SK-N-SH treated with all-trans-retinoic acid at 6 μM for 48 hours (cell line): Measurements from ENCODE around the gene RNF145.

Experiments
- ARNTL ChIP-seq: fragments of 450-650 bp; formaldehyde crosslinking; IDR thresholded peaks from 2 replicates; pipeline ENCODE4 v1.5.0; 2020; ENCODE audit warnings: low read depth, mild to moderate bottlenecking, moderate library complexity, borderline replicate concordance
- CREB5 ChIP-seq: fragments of 250-450 bp; sonication (Bioruptor Pico); IDR thresholded peaks from 2 replicates; pipeline ENCODE4 v1.5.1; 2020; ENCODE audit warnings: low read depth, mild to moderate bottlenecking, moderate library complexity
- CSDC2 ChIP-seq: fragments of 250-450 bp; sonication (Bioruptor Pico); IDR thresholded peaks from 2 replicates; pipeline ENCODE4 v1.5.0; 2020; ENCODE audit warnings: mild to moderate bottlenecking, moderate library complexity
- ISL1 ChIP-seq: fragments of 250-450 bp; sonication (Bioruptor Pico); IDR thresholded peaks from 2 replicates; pipeline ENCODE4 v2.1.2; 2022; ENCODE audit warnings: mild to moderate bottlenecking, moderate library complexity
- RARB ChIP-seq: fragments of 250-450 bp; sonication (Bioruptor Pico); IDR thresholded peaks from 2 replicates; pipeline ENCODE4 v1.8.0; 2021; ENCODE audit warnings: mild to moderate bottlenecking, moderate library complexity
- ZNF565 ChIP-seq: fragments of 450-650 bp; formaldehyde crosslinking; conservative IDR thresholded peaks from 2 replicates; pipeline ENCODE4 v1.5.0; 2020; ENCODE audit warnings: low read depth, mild to moderate bottlenecking, moderate library complexity
- TF ChIP-seq, protein P1 (sequence below): fragments of 250-450 bp; sonication (Bioruptor Pico); IDR thresholded peaks from 2 replicates; pipeline ENCODE4 v1.8.0; 2020; ENCODE audit warnings: mild to moderate bottlenecking, moderate library complexity, borderline replicate concordance

GRCh38 chr5:159123189-159123588 lies 86.2 kb downstream of the RNF145 start:
- TF ChIP-seq CREB5 (CRISPR knock-in tag) (no peak), ARNTL (no peak), CSDC2 (CRISPR knock-in tag) (no peak), RARB (no peak), ISL1 (CRISPR knock-in tag) (no peak), ZNF565 (CRISPR knock-in tag) (no peak)
- TF ChIP-seq, protein P1, sequence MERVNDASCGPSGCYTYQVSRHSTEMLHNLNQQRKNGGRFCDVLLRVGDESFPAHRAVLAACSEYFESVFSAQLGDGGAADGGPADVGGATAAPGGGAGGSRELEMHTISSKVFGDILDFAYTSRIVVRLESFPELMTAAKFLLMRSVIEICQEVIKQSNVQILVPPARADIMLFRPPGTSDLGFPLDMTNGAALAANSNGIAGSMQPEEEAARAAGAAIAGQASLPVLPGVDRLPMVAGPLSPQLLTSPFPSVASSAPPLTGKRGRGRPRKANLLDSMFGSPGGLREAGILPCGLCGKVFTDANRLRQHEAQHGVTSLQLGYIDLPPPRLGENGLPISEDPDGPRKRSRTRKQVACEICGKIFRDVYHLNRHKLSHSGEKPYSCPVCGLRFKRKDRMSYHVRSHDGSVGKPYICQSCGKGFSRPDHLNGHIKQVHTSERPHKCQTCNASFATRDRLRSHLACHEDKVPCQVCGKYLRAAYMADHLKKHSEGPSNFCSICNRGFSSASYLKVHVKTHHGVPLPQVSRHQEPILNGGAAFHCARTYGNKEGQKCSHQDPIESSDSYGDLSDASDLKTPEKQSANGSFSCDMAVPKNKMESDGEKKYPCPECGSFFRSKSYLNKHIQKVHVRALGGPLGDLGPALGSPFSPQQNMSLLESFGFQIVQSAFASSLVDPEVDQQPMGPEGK (CRISPR knock-in tag): no peak
